Spleen (tissue), 11 donors: ENCODE results near the gene CCDC78. TPM values are rescaled to one million over a fixed set of nuclear protein-coding genes. Genes with fewer than 3 reads are reported as not detected.
"Not testable (repeated sequence)": the region's sequence is repeated elsewhere in the genome, so short reads cannot be mapped to it uniquely, and the experiment has no call there.

Source experiments
- DNase-seq: peaks from one replicate; pipeline ENCODE4 v3.0.0-alpha.2; 2020
- H3K27ac ChIP-seq, 8 donors: fragments of 200-600 bp; sonication (generic) in 7 of 8; 1 replicate in 4 of 8; 2 replicates in 4 of 8; pipeline versions ENCODE4 v1.5.0 to v1.8.0; 2016 to 2021; ENCODE audit warnings: inconsistent platforms in 4 of 8, mild to moderate bottlenecking in 4 of 8, moderate library complexity in 1 of 8
- H3K27me3 ChIP-seq, 7 donors: fragments of 200-600 bp; sonication (generic) in 6 of 7; replicated peaks in 1 of 7; 1 replicate in 4 of 7; 2 replicates in 3 of 7; pipeline versions ENCODE4 v1.5.0 to v1.8.0; 2016 to 2021; ENCODE audit warnings: inconsistent platforms in 3 of 7, mild to moderate bottlenecking in 1 of 7
- H3K36me3 ChIP-seq, 6 donors: fragments of 200-600 bp; sonication (generic) in 5 of 6; 1 replicate in 4 of 6; 2 replicates in 2 of 6; pipeline versions ENCODE4 v1.5.0 to v1.8.0; 2016 to 2021; ENCODE audit warnings: inconsistent platforms in 2 of 6
- H3K4me1 ChIP-seq, 6 donors: fragments of 200-600 bp; sonication (generic) in 5 of 6; 1 replicate in 3 of 6; 2 replicates in 3 of 6; pipeline versions ENCODE4 v1.5.0 to v1.8.0; 2016 to 2021; ENCODE audit warnings: inconsistent platforms in 3 of 6
- H3K4me3 ChIP-seq, 8 donors: fragments of 200-600 bp; sonication (generic) in 7 of 8; 1 replicate in 4 of 8; 2 replicates in 4 of 8; pipeline versions ENCODE4 v1.5.0 to v1.8.0; 2016 to 2021; ENCODE audit warnings: inconsistent platforms in 4 of 8, mild to moderate bottlenecking in 4 of 8, moderate library complexity in 2 of 8
- H3K9me3 ChIP-seq, 8 donors: fragments of 200-600 bp; sonication (generic) in 7 of 8; 1 replicate in 4 of 8; 2 replicates in 4 of 8; pipeline versions ENCODE4 v1.5.0 to v1.8.0; 2016 to 2021; ENCODE audit warnings: inconsistent platforms in 4 of 8
- POLR2A ChIP-seq, 3 donors: fragments of 450-650 bp; IDR thresholded peaks; one replicate each; pipeline ENCODE4 v1.5.1; 2017; ENCODE audit warnings: antibody characterized with exemption in 3 of 3, mild to moderate bottlenecking in 1 of 3
- POLR2AphosphoS5 ChIP-seq, 3 donors: sonication (generic); formaldehyde crosslinking; IDR thresholded peaks; one replicate each; pipeline ENCODE4 v1.5.1; 2017; ENCODE audit warnings: antibody characterized with exemption in 3 of 3
- WGBS, 5 donors: extraction: QIAGEN DNeasy Blood & Tissue Kit in 3 of 5; methylation state at CpG; one replicate each; pipeline versions ENCODE4 v1.1.5 to v1.1.7; 2013 to 2018; 5-methylcytosine and 5-hydroxymethylcytosine counted together
- intact Hi-C: fragments of 100-400 bp; cut with DNase I; formaldehyde crosslinking; loops from one replicate; pipeline ENCODE4 v1.15.0; 2023; ENCODE audit warnings: low total_unique reads
- polyA plus RNA-seq, 3 donors: library from polyadenylated mRNA; stranded (reverse); fragments of 200-250 nt; gene quantifications; one replicate each; pipeline ENCODE4 v1.2.1, GENCODE V29; 2013
- total RNA-seq, 7 donors: library from RNA; depleted of rRNA in 3 of 7; stranded (reverse); fragments of >200 nt in 3 of 7; fragmentation: NEBNext Ultra II Directional in 4 of 7; extraction: Animal tissue kit (Norgen Biotek cat#: 25700) in 4 of 7; gene quantifications; one replicate each; pipeline versions ENCODE4 v1.1.0 to v1.2.1, GENCODE V29; 2016 to 2021
- TF ChIP-seq, protein P1 (sequence below), 11 experiments: fragments of 200-600 bp in 7 of 11; fragments of 450-650 bp in 4 of 11; sonication (generic) in 4 of 11; IDR thresholded peaks in 8 of 11; conservative IDR thresholded peaks in 3 of 11; 1 replicate in 7 of 11; 2 replicates in 4 of 11; pipeline versions ENCODE4 v1.4.0 to v1.8.0; 2016 to 2021; ENCODE audit warnings: antibody characterized with exemption in 11 of 11, inconsistent platforms in 4 of 11, mild to moderate bottlenecking in 1 of 11
- donor health status: healthy with polysubstance abuse.
- donor health status: DM: no; HTN: no; CAD: no; lungs with moderate emphysema.
- donor health status: DM: no; HTN: no; CAD: no.
- donor health status: Bipolar disorder and iron deficiency.
- donor health status: healthy.
- donor health status: DM: no; HTN: no; CAD: no.
- donor health status: DM: yes; HTN: yes; CAD: no.

The CCDC78 gene
- total and polyA plus RNA-seq, 10 donors: 2.9 to 23.7 (median 7.2) TPM

DNA sequence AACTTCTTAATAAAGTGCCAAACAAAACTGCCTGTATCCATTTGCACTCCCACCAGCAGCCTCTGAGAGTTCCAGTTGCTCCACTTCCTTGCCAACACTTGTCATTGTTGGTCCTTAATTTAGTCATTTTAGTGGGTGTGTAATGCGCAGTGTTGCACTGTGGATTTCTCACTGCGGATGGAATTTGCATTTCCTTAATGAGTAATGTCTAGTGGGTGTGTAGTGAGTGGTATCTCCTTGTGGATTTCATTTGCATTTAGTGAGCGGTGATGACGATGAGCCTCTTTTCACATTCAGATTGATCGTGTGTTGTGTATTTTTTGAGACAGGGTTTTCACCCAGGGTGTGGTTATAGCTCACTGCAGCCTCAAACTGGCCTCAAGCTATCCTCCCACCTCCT is 30.2 kb upstream of the CCDC78 start:
- intact Hi-C loops: no loop called here
- WGBS, 5 donors: 89 to 94% (median 92%) methylated on average over 5 of the region's 5 CpGs
- Histone ChIP-seq H3K36me3 (no peaks in the 10 kb centered on the region), H3K27ac (no peak overlapping the region), H3K27me3 (peaks cover 0 to 25% (median 0%) of the 10 kb centered on the region in 7 donors), H3K4me1 (peaks cover 0 to 12% (median 2%) of the 10 kb centered on the region in 6 donors), H3K4me3 (no peak overlapping the region), H3K9me3 (peaks cover 0 to 6% (median 0%) of the 10 kb centered on the region in 8 donors)
- no peak for DNase-seq
- TF ChIP-seq POLR2AphosphoS5 (IDR thresholded peaks at IDR 0.05): no peak
- TF ChIP-seq, protein P1, sequence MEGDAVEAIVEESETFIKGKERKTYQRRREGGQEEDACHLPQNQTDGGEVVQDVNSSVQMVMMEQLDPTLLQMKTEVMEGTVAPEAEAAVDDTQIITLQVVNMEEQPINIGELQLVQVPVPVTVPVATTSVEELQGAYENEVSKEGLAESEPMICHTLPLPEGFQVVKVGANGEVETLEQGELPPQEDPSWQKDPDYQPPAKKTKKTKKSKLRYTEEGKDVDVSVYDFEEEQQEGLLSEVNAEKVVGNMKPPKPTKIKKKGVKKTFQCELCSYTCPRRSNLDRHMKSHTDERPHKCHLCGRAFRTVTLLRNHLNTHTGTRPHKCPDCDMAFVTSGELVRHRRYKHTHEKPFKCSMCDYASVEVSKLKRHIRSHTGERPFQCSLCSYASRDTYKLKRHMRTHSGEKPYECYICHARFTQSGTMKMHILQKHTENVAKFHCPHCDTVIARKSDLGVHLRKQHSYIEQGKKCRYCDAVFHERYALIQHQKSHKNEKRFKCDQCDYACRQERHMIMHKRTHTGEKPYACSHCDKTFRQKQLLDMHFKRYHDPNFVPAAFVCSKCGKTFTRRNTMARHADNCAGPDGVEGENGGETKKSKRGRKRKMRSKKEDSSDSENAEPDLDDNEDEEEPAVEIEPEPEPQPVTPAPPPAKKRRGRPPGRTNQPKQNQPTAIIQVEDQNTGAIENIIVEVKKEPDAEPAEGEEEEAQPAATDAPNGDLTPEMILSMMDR (IDR thresholded peaks at IDR 0.05 in 8 of 11, conservative IDR thresholded peaks at IDR 0.05 in 3 of 11): no peak
- no peak for TF ChIP-seq POLR2A (IDR thresholded peaks at IDR 0.05)

DNA sequence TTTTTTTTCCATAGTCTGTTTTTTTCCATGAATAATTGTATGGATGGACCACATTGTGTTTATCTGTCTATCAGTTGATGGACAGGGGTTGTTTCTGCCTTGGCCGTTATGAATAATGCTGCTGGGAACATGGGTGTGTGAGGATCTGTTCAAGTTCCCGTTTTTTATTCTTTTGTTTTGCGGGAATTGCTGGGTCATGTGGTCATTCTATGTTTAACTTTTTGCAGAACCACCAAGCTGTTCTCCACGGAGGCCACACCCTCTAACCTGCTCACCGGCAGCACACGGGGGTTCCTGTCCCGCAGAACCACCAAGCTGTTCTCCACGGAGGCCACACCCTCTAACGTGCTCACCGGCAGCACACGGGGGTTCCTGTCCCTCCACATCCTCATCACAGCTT is 28.4 kb upstream of the CCDC78 start:
- Histone ChIP-seq H3K36me3 (no peaks in the 10 kb centered on the region), H3K4me1 (peaks cover 0 to 12% (median 2%) of the 10 kb centered on the region in 6 donors), H3K4me3 (no peak overlapping the region), H3K27me3 (peaks cover 0 to 9% (median 0%) of the 10 kb centered on the region in 7 donors), H3K9me3 (peaks cover 0 to 6% (median 0%) of the 10 kb centered on the region in 8 donors), H3K27ac (peak overlapping the region in 4 of 8 donors; percentile 20 to 60 (median 46))
- DNase-seq: peak; percentile 73
- intact Hi-C loops: no loop called here
- 12 to 21% (median 20%) methylated on average over 11 of the region's 11 CpGs for WGBS, 5 donors
- TF ChIP-seq POLR2AphosphoS5 (IDR thresholded peaks at IDR 0.05): no peak
- TF ChIP-seq POLR2A (IDR thresholded peaks at IDR 0.05): no peak
- TF ChIP-seq, protein P1 (IDR thresholded peaks at IDR 0.05 in 8 of 11, conservative IDR thresholded peaks at IDR 0.05 in 3 of 11): no peak

DNA sequence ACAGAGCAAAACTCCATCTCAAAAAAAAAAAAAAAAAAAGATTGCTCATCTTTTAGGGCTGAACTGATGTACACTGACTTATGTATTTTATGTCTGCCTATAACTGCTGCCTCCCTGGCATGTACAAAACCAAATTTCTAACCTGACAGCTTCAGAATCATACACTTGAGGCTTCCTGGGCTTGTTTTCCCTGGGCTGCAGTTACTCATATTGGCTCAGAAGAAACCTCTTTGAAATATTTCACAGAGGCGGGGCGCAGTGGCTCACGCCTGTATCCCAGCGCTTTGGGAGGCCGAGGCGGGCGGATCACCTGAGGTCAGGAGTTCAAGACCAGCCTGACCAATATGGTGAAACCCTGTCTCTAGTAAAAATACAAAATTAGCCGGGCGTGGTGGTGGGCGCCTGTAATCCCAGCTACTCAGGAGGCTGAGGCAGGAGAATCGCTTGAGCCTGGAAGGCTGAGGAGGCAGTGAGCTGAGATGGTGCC is 27.9 kb upstream of the CCDC78 start:
- H3K27me3 ChIP-seq, H3K36me3 ChIP-seq, DNase-seq, H3K9me3 ChIP-seq, H3K4me3 ChIP-seq, intact Hi-C loops: not testable (repeated sequence)
- H3K27ac ChIP-seq: peak overlapping the region in 4 of 8 donors; percentile 20 to 60 (median 46)
- H3K4me1 ChIP-seq: peaks cover 0 to 12% (median 2%) of the 10 kb centered on the region in 6 donors
- WGBS, 5 donors: 88 to 94% (median 89%) methylated on average over 11 of the region's 11 CpGs

DNA sequence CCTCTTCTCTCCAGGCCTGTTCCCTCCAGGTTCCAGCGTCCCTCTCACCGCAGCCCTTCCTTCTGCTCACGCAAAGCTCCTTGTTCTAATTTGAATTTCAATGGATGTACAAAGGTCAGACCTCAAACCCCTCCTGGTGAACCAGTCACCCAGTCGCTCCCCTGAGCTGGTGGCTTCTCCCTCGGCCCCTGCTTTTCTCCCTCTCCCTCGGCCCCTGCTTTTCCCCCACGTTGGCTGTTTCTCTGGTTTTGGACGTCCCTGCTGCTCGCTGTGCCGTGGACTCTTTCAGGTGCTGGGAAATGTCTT is 25.7 kb upstream of the CCDC78 start:
- intact Hi-C loops: no loop called here
- peaks cover 0 to 12% (median 2%) of the 10 kb centered on the region in 6 donors for H3K4me1 ChIP-seq
- H3K27ac ChIP-seq: no peak overlapping the region
- WGBS, 5 donors: 52 to 74% (median 67%) methylated on average over 10 of the region's 10 CpGs
- TF ChIP-seq, protein P1 (IDR thresholded peaks at IDR 0.05 in 8 of 11, conservative IDR thresholded peaks at IDR 0.05 in 3 of 11): no peak
- no peak for TF ChIP-seq POLR2AphosphoS5 (IDR thresholded peaks at IDR 0.05)
- TF ChIP-seq POLR2A (IDR thresholded peaks at IDR 0.05): no peak
- H3K27me3 ChIP-seq: peaks cover 0 to 6% (median 0%) of the 10 kb centered on the region in 7 donors
- H3K4me3 ChIP-seq: no peak overlapping the region
- H3K36me3 ChIP-seq: no peaks in the 10 kb centered on the region
- peaks cover 0 to 6% (median 0%) of the 10 kb centered on the region in 8 donors for H3K9me3 ChIP-seq
- DNase-seq: no peak
